Measurements from ENCODE around the gene ANKRD1. TPM values are rescaled to one million over a fixed set of nuclear protein-coding genes. Genes with fewer than 3 reads are reported as not detected.

ANKRD1 gene
- total RNA-seq, 1 experiment from 2014 or later, result 0.11 TPM

DNA sequence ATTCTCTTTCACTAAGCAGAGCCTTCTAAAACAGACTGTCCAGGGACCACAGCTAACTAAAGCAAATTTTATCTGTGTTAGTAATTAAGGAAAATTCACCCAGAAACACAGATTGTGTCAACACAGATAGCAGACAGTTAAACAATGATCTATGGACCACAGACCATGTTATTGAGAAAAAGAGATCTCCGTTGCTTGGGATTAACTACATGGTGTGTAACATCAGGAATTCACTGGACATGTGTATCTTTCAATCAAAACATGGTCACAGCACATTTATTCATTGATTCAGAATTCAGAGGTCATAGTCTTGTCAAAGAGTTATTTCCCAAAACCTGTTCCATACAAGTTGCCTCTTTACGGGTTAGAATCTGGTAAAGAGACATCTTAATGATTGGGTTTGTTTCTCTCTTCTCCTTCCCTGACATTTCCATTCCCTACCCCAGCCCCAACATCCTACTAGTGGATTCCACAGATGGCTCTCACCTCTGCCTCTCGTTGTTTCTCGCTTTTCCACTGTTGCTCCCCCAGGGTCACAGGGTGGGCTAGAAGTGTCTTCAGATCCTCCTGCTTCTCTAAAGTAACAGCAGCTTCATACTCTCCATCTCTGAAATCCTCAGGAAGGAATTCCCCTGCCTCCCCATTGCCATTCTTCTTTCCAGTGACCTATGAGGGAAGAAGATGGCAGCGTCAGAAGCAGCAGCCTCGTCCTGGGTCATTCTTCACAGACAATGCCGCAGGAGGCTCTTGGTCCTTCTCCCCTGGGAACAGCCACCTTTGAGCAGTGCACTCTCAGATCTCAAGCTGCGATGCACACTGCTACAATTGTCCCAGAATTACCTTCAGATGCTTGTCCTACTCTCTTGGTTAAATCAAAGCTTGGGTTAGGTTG lies 958 bp downstream of the ANKRD1 start:
- no peak overlapping the region for H3K27ac ChIP-seq (ENCODE audit: insufficient read length, low read depth, low read length)
- no peak overlapping the region for H4K91ac ChIP-seq (ENCODE audit: insufficient read length, low read depth, low read length)
- peaks cover 16 to 25% of the 10 kb centered on the region in 2 experiments for H3K4me1 Mint-ChIP-seq
- no peaks in the 10 kb centered on the region; a peak in 1 of 7 replicates for H3K36me3 Mint-ChIP-seq (ENCODE audit: insufficient read depth in 1 of 3, low read depth in 3 of 3)
- peaks cover 87% of the 10 kb centered on the region for H3K27me3 ChIP-seq (ENCODE audit: insufficient read depth, low read length)
- H3K79me2 ChIP-seq (ENCODE audit: insufficient read depth, low read length), result no peaks in the 10 kb centered on the region
- no peaks in the 10 kb centered on the region for H3K23me2 ChIP-seq (ENCODE audit: insufficient read length, low read depth, low read length, poor library complexity, severe bottlenecking)
- peaks cover 99% of the 10 kb centered on the region for H3K27me3 Mint-ChIP-seq (ENCODE audit: low read depth)
- no peak overlapping the region for H3K18ac ChIP-seq (ENCODE audit: insufficient read length, low read depth, low read length)
- no peak overlapping the region for H3K27ac Mint-ChIP-seq
- H4K5ac ChIP-seq (ENCODE audit: insufficient read length, low read depth, low read length), result no peak overlapping the region
- H3K56ac ChIP-seq (ENCODE audit: insufficient read length, low read depth, low read length), result no peak overlapping the region
- no peaks in the 10 kb centered on the region for H3K79me1 ChIP-seq (ENCODE audit: insufficient read depth, low read depth, low read length, poor library complexity, severe bottlenecking)
- H2AFZ ChIP-seq (ENCODE audit: low read length), result no peak overlapping the region
- H2BK15ac ChIP-seq (ENCODE audit: low read depth, low read length), result no peak overlapping the region
- no peak overlapping the region for H3K4ac ChIP-seq (ENCODE audit: low read depth, low read length)
- WGBS (ENCODE audit: extremely low coverage, insufficient read length, low lambda C conversion rate), result no CpG with 5 or more reads among the region's 8 CpGs
- no peak overlapping the region for H4K8ac ChIP-seq (replicated peaks; ENCODE audit: insufficient read length, low read depth, low read length)
- no peak overlapping the region for H2BK120ac ChIP-seq (ENCODE audit: low read depth, low read length, poor library complexity, severe bottlenecking)
- H3K9ac ChIP-seq (ENCODE audit: extremely low read depth, insufficient read length, low read length), result no peak overlapping the region
- DNase-seq, result no peak
- H3K4me1 ChIP-seq (ENCODE audit: insufficient read depth, low read length), result no peaks in the 10 kb centered on the region
- TF ChIP-seq, protein P1, sequence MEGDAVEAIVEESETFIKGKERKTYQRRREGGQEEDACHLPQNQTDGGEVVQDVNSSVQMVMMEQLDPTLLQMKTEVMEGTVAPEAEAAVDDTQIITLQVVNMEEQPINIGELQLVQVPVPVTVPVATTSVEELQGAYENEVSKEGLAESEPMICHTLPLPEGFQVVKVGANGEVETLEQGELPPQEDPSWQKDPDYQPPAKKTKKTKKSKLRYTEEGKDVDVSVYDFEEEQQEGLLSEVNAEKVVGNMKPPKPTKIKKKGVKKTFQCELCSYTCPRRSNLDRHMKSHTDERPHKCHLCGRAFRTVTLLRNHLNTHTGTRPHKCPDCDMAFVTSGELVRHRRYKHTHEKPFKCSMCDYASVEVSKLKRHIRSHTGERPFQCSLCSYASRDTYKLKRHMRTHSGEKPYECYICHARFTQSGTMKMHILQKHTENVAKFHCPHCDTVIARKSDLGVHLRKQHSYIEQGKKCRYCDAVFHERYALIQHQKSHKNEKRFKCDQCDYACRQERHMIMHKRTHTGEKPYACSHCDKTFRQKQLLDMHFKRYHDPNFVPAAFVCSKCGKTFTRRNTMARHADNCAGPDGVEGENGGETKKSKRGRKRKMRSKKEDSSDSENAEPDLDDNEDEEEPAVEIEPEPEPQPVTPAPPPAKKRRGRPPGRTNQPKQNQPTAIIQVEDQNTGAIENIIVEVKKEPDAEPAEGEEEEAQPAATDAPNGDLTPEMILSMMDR (conservative IDR thresholded peaks at IDR 0.05), result no peak
- H3K9me3 Mint-ChIP-seq, result peaks cover 0 to 6% of the 10 kb centered on the region in 2 experiments; a peak in 2 of 5 replicates
- no peak overlapping the region for H3K23ac ChIP-seq (ENCODE audit: insufficient read length, low read depth, low read length)
- no peak overlapping the region for H3K4me2 ChIP-seq (ENCODE audit: insufficient read depth, insufficient read length, low read length)
- H2BK20ac ChIP-seq (ENCODE audit: low read depth, low read length, poor library complexity, severe bottlenecking), result no peak overlapping the region
- no peak overlapping the region for H3T11ph ChIP-seq (ENCODE audit: low read length)
- no peak overlapping the region for H2BK5ac ChIP-seq (ENCODE audit: insufficient read length, low read length)
- H4K20me1 ChIP-seq (ENCODE audit: control insufficient read depth, insufficient read depth, insufficient read length), result no peaks in the 10 kb centered on the region
- no peak overlapping the region for H3K4me3 Mint-ChIP-seq
- no peak overlapping the region for H2AK5ac ChIP-seq (ENCODE audit: insufficient read length, low read length)
- no peaks in the 10 kb centered on the region for H3K9me3 ChIP-seq (ENCODE audit: control insufficient read depth, low read depth, low read length)
- H3K14ac ChIP-seq (ENCODE audit: insufficient read depth, low read length), result no peak overlapping the region
- H2BK12ac ChIP-seq (ENCODE audit: insufficient read length, low read depth, low read length), result no peak overlapping the region
